Pons (tissue), 1 donor: ENCODE data around the gene PNPLA5.
A peak's percentile ranks its signal among the peaks of the same experiment; 100 is the strongest.
"Not testable (repeated sequence)": the region's sequence is repeated elsewhere in the genome, so short reads cannot be mapped to it uniquely, and the experiment has no call there.

Experiments used
- DNase-seq: peaks from one replicate; pipeline ENCODE4 v3.0.0-alpha.2; 2016; ENCODE audit warnings: low spot score

Gene PNPLA5

DNA sequence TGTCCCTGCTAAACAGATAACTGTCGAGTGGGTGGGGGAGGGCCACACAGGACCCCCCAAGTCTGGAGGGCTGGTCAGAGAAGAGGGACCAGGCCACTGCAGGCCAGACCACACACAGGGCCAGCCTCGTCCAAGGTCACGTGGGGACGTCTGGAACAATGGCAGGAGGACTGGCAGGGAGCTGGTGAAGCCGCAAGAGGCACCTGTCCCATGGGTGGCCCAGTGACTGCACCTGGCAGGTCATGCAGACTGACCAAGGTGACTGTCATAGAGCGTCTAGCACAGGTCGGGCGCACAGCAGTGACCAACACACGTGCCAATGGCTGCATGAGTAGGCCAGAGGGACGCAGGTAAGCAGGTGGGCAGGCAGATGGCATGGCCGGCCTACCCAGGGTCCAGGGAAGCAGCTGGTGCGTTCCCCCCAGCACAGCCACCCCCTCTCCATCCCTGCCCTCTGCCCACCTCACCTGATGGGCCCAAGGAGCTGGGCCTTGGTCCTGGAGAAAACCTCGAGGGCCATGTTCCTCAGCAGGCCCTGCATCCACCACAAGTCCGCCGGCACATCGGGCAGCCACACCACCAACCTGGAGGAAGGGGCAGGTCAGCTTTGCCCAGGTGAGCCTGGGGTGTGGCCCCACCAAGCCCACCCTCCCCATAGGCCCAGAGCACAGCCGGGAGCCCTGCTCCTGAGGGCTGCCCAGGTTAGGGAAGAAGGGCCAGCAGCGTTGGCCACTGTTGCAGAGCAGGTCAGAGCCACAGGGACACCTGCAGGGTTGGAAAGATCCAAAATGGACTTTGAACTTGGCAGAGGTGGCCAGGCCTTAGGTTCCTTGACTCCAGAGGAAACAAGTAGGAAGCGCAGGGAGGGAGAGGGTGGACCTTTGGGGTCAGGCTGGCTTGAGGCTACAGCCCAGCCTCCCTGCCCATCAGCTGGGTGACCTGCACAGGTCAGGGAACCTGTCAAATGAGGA lies 10.4 kb downstream of the PNPLA5 start:
- no peak for DNase-seq

DNA sequence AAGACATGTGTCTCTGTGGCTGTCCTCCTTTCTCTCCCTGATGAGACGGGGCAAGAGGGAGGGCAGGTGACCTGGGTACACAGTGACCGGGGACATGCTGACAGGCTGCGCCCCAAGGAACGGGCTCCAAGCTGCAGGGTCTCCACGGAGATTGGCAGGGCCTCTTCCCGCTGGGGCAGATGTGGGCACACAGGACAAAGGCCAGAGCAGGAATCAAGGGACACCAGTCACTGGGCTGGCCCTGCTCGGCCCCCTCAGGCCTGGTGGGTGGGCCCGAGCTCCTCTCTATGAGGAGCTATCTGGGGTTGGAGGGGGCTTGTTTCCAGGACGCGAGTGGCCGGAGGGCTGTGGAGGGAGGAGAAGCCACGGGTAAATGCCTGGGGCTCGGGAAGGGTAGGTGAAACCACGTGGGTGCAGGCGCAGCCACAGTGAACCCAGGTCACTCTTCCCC lies 11.2 kb downstream of the PNPLA5 start:
- DNase-seq: no peak

DNA sequence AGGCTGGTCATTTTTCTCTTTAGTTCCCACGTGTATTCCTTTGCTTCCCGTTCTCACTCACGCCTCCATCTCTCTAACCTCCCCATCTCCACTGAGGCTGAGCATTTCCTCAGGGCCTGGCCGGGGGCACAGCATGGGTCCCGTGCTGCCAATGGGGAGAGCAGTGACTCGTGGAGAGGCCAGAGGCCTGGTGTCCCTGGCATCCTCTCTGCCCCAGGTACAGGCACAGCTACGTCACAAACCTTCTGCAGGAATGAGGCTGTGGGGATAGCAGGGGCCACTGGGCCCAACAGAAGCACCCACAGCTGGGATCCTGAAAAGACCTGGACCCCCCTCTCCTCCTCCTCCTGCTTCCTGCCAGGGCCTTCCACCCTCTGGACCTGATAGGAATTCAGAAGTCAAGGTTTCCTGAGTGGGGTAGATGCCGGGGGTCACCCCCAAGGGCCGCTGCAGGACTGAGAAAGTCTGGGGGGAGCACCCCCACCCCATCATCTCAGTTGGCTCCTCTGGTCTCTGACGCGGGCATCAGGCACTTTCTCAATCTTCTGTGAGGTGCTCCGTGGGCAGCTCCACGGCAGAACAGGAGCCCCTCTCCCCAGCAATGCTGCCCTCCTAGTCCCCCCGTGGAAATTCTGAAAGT lies 11.8 kb downstream of the PNPLA5 start:
- no peak for DNase-seq

DNA sequence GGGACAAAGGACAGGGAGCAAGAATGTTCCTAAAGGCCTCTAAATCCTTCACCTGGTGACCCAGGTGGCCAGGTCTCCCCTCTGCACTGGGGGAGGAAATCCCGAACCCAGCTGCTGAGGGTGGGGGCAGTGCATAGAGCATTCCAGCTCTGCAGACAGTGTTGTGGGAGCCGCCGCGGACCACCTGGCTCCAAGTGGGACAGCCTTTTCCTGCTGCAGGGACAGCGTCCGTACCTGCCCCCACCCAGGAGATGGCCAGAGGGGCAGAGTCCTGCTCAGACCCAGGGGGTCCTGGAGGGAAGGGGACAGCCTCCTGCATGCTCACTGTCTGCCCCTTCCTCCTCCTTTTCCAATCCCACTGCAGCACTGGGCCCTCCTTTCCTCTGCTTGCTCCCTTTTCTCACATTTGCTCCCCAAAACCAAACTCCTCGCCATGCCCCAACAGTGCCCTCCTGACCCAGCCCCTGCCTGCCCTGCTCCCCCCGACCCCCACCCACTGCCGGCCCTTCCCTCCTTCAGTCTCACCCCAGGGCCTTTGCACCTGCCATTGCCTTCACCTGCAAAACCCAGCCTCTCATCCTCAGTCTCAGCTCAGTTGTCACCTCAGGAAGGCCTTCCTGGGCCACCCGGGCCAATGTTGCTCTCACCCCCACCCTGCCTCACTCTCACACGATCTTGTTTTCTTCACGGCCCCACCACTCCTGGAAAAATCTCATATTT lies 12.8 kb downstream of the PNPLA5 start:
- no peak for DNase-seq

DNA sequence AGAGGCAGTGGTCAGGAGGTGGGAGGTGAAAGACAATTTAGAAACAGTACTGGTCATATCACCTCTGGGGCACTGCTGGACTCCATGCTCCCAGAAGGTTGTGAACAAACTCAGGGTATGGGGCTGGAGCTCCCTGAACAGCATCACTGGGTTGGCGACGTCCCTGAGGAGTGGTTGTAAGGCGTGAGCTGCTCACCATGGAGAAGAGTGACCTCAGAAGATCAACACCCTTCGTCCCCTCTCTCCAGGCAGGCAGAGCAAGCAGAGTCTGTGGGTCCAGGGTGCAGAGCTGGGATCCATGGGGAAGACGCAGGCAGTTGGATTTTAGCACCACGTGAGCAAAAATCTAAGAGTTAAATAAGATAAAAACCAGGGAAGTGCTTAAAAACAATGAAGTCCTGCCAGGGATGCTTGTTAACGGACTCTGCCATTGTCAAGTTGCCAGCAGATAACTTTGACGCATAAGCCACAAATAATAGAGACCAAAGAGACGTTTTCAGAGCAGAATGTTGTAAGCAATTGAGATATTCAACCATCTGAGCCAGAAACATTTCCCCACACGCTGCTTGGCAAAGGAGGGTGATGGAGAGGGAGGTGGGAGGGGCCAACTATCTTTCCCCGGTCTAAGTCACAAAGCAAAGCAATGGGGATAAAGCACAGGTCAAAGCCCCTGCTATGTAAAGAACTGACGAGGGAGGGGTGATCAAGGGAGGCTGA lies 13.6 kb downstream of the PNPLA5 start:
- no peak for DNase-seq

DNA sequence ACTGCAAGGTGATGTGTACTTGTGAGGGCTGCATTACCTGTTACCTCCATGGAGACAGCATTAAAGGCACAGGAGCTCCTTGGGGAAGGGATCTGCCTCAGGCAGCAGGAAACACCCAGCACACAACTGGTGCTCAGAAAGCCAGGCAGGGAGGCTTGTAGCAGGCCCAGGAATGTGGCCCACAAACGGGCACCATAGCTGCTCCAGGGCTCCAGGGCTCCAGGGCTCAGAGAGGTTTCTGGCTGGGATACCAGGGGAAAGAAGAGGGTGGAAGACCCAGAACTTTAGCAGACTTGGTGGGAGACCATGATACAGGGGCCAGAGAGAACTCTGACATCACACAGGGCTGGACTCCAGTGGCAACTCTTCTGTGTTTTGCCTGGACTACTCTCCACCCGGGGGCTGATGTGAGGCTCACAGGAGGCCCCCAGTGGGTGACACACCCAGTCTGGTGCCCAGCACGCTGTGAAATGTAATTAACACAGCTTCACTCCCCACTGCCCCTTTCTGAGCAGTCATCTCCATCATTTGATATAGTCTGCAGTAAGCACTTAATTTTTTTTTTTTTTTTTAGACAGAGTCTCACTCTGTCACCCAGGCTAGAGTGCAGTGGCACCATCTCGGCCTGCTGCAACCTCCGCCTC lies 14.8 kb downstream of the PNPLA5 start:
- no peak for DNase-seq

DNA sequence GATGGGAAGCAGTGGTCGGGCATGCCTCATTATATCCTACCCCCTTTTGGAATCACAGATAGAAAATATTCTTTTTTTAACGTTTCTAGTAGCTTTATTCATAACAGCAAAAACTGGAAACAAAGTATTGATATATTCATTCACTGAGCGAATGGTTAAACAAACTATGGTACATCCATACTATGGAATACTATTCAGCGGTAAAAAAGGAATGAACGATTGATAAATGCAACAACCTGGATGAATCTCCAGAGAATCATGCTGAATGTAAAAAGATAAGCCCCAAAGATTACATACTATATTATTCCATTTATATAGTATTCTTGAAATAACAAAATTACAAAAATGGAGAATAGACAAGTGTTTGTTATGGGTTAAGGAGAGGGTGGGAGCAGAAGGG lies 22.0 kb downstream of the PNPLA5 start:
- DNase-seq: no peak

DNA sequence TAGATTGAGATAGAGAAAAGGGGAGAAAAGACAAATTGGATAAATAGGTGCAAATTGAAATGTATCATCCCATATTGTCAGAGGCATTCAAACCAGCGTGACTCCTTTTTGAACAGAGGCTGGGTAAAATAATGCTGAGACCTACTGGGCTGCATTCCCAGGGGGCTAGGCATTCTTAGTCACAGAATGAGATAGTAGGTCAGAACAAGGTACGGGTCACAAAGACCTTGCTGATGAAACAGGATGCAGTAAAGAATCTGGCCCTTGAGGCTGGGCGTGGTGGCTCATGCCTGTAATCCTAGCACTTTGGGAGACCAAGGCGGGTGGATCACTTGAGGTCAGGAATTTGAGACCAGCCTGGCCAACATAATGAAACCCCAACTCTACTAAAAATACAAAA lies 22.8 kb downstream of the PNPLA5 start:
- DNase-seq: not testable (repeated sequence)

DNA sequence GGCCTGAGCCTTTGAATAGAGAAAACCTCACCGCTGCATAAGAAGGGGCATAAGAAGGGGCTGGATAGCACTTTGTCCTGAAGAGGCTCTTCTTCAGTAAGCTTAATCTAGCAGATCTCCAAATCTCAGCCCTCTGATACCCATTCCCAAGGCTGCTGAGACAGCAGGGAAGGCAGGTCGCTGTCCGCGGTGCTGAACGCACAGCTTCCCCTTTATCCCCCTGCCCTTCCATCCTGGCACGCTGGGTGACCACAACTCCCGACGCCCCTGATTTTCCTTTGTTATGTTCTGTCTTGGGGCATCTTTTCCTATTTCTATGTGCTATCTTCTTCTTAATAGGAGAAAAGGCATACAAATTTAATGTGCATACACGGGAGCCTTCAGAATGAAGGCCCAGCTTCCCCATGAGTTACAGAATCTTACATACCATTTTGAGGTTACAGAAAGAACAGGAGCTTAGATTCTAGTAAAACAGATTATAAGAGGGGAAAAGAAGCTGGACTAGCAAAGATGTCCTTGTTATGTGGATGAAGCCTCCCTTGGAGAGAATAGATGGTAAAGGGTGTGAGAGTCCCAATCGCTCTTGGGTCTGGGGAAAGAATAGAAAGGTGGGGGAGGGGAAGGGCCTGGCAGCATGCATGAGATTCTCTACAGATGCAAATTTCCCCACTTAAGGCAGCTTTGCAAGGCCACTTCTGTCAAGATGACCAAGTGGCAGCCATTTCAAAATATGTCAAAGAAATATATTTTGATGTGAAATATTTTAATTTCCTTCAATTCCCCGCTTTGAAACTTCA lies 23.8 kb downstream of the PNPLA5 start:
- DNase-seq: peak; percentile 29

DNA sequence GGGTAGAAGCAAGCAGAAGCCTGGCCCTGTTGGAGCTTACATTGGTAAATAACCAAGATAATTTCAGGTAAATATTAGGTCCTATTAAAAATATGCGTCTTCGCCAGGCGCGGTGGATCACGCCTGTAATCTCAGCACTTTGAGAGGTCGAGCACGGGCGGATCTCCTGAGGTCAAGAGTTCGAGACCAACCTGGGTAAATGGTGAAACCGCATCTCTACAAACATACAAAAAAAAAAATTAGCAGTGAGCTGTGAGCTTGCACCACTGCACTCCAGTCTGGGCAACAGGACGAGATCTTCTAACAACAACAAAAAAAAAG lies 29.0 kb downstream of the PNPLA5 start:
- no peak for DNase-seq

DNA sequence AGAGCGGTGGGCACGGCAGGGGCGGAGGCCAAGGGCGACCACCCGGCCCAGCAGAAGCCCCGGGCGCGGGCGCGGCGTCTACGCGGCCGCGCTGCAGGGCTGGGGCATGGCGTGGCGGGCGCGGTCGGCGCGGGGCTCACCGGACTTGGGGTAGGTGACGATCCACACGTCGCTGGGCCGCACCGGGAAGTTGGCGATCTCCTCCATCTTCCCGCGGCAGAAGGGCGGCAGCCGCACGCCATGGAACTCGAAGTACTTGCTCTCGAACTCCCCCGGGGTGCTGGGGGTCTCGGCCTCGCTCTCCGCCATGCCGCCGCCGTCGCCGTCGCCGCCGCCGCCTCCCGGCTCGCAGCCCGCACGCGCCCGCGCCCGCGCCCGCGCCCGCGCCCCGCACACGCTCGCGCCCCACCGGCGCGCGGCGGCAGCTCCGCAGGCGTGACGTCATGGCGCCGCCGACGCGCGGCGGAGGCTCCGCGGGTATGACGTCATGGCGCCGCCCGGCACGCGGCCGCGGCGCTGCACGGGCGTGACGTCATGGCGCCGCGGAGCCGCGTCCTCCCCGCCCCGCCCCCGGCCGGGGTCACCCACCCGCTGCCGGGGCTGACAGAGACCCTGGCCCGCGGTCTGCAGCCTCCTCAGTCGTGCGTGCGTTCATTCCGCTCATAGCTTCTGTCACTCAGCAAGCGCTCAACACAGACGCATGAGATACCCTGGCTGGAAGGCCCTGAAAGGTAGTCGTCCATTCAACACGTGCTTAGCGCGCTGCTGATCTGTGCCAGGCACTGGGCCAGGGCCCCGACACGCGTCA lies 29.5 kb downstream of the PNPLA5 start, which contains the start of gene SULT4A1:
TSS of gene SULT4A1 (minus strand) at position 440 of the 808 bp plus-strand sequence. CDS start at position 309, 131 bp downstream.
- no peak for DNase-seq

DNA sequence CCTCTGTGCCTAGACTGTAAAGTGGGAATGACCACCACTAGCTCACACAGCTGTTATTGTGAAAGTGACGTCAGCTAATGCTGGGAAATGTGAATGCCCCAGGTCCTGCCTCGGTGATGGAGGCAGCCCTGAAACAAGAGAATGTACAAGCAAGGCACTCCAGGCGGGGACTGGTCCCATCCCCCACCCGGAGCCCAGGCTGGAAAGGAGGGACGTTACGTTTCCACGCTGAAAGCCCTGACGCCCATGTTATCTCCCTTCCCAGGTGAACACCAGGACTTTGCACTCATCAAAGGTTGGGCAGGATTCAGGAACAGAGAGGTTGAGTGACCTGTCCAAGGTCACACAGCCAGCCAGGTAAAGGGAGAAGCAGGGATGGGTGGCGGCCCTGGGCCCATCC lies 30.3 kb downstream of the PNPLA5 start:
- no peak for DNase-seq

DNA sequence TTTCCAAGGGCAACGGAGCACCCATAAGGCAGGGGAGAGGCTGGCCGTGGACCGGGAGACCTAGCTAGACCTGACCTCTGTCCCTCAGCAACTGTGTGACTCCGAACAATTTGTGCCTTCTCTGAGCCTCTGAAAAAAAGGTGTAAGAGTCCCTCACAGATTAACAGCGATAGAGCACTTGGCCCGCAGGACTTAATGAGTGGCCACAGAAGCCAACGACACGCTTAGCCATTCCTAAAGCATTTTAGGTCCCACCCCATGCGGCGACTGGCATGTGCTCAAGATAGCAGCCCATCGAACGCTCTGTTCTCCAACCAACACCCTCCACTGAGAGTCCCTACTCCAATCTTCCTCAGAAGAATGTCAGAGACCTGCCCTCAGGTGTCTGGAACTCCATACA lies 31.0 kb downstream of the PNPLA5 start:
- no peak for DNase-seq

DNA sequence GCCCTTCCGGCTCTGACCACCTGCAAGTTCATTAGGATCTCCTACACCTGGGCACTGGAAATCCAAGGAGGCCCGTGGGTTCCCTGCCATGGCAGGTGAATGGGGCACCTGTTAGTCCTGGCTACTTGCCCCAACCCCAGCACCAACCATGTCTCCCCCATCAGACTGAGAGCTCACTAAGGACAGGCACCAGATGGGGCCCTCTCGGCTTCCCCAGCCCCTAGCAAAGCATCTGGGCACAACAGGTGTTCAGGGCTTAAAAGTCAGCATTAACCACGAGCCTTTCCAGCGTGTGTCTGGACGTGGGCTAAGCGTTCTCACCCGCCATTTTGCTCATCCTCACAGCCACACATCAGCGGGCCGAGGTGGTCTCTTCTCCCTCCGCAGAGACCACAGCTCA lies 31.7 kb downstream of the PNPLA5 start:
- no peak for DNase-seq

DNA sequence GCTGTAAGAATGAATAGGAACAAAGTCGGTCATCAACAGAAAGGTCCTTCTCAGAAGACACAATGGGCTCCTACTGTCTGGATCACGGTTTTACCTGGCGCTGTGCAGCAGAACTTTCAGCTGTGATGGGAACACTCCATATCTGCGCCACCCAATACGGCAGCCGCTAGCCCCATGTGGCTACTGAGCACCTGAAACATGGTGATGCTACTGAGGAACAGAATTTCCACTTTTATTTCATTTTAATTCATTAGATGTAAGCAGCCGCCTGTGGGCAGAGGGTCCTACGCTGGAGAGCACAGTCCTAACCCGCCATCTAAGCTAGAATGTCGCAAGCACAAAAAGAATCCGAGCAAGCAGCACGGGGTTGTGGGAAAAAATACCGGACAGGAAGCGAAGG lies 32.2 kb downstream of the PNPLA5 start:
- no peak for DNase-seq

DNA sequence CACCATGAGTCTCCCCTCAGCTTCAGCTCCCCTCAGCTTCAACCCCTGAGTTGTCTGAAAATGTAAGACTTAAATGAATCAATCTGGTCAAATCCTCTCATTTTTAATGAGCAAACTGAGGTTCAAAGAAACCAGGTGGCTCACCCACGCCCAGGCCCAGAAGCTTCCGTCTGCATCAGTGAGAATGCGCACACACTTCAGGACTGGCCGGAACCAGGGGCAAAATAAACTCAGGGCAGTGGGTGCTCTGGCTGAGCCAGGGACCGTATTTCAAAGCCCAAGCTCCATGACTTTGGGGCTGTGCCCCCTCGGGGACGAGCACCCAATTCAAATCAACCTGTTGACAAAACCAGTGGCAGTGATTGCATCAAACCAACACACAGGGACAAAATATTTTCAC lies 32.6 kb downstream of the PNPLA5 start:
- no peak for DNase-seq

DNA sequence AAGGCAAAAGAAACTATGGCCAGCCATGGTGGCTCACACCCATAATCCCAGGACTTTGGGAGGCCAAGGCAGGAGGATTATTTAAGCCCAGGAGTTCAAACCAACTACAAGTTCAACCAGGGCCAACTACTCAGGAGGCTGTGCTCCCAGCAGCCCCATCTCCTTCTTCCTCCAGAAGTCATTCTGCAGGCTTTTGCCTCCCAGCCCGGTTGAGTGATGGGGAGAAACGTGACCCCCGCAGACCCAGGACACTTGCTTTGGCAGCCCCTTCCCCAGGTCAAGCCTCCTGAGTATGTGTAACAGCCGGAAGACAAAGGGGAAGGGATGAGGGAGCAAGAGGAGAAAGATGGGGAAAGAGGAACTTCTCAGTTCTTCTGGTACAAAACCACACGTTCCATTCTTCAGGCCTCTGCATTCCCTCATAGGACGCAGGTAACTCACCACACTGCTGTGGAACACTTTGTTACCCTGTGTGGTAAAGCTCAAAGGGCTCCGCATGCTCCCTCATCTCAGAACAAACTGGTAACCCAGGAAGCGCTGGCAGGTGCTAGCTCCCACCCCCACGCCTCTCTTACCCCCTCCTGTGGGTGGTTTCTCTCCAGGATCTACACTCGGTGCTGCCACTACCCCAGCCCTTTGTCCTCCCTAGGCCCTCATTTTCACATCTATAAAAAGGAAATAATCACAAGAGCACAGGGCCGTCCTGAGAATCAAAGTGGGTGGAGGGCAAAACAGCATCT lies 33.5 kb downstream of the PNPLA5 start:
- no peak for DNase-seq

DNA sequence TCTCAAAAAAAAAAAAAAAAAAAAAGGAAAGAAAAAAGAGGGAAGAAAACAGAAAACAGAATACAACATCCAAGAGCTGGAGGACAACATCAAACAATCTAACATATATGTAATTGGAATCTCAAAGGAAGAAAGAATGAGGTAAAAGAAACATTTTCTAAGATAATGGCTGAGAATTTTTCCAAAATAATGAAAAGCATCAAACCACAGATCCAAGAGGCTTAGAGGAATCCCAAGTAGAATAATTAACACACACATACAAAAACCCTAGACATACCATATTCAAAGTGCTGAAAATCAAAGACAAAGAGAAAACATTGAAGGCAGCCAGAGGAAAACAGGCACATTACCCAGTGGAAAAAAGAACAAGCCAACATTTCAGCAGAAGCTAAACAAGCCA lies 34.4 kb downstream of the PNPLA5 start:
- DNase-seq: no peak

DNA sequence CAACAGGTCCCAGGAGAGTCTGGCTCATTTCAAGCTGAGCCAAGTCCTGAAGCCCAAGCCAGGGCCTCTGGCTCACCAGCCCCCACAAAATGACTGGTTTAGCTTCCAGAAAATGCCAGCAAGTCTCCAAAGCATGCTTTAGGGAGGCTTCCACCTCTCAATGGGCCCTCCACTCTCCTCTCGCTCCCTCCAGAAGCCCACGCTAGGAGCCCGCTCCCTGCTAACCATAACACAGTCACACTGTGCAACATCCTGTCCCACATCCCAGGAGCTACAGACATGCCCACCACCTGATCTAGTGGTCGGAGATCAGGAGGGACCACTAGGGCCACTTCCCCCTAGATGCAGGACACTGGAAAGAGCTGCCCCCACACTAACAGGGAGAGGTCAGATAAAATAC lies 36.4 kb downstream of the PNPLA5 start:
- no peak for DNase-seq
